RWPE2 (cell line): Measurements from ENCODE around the gene LRRC8C.
A peak's percentile ranks its signal among the peaks of the same experiment; 100 is the strongest.

ENCODE experiments used
- ATAC-seq: fragments of 200-7000 bp; cut with Tn5 transposase; 3 replicates; pipeline ENCODE4 v1.9.1; 2021; ENCODE audit warnings: low read depth
- DNase-seq: peaks from one replicate; pipeline ENCODE4 v3.0.0-alpha.2; 2020; ENCODE audit warnings: low spot score
- H3K27ac ChIP-seq: fragments of 450-650 bp; 2 replicates; pipeline ENCODE4 v1.5.1; 2017; ENCODE audit warnings: mild to moderate bottlenecking; ENCODE audit not compliant: poor library complexity, severe bottlenecking
- H3K27me3 ChIP-seq: fragments of 250-450 bp; sonication (Bioruptor Pico); 2 replicates; pipeline ENCODE4 v1.5.1; 2021; ENCODE audit warnings: mild to moderate bottlenecking, moderate library complexity; ENCODE audit not compliant: insufficient read depth, poor library complexity, severe bottlenecking
- H3K36me3 ChIP-seq: fragments of 250-450 bp; sonication (Bioruptor Pico); 2 replicates; pipeline ENCODE4 v1.5.1; 2020; ENCODE audit warnings: low read depth, mild to moderate bottlenecking, moderate library complexity
- H3K4me1 ChIP-seq: fragments of 250-450 bp; sonication (Bioruptor Pico); 2 replicates; pipeline ENCODE4 v1.5.1; 2021; ENCODE audit warnings: mild to moderate bottlenecking, moderate library complexity; ENCODE audit not compliant: insufficient read depth, poor library complexity, severe bottlenecking
- H3K4me3 ChIP-seq: fragments of 250-450 bp; sonication (Bioruptor Pico); 2 replicates; pipeline ENCODE4 v1.5.1; 2021; ENCODE audit warnings: mild to moderate bottlenecking, moderate library complexity; ENCODE audit not compliant: severe bottlenecking
- H3K9me3 ChIP-seq: fragments of 250-450 bp; sonication (Bioruptor Pico); 2 replicates; pipeline ENCODE4 v1.5.1; 2021; ENCODE audit warnings: mild to moderate bottlenecking, moderate library complexity; ENCODE audit not compliant: severe bottlenecking
- TF ChIP-seq, protein P1 (sequence below): fragments of 450-650 bp; IDR thresholded peaks from one replicate; pipeline ENCODE4 v1.5.1; 2017; ENCODE audit warnings: mild to moderate bottlenecking, moderate library complexity; ENCODE audit not compliant: poor library complexity, severe bottlenecking

Gene LRRC8C

DNA sequence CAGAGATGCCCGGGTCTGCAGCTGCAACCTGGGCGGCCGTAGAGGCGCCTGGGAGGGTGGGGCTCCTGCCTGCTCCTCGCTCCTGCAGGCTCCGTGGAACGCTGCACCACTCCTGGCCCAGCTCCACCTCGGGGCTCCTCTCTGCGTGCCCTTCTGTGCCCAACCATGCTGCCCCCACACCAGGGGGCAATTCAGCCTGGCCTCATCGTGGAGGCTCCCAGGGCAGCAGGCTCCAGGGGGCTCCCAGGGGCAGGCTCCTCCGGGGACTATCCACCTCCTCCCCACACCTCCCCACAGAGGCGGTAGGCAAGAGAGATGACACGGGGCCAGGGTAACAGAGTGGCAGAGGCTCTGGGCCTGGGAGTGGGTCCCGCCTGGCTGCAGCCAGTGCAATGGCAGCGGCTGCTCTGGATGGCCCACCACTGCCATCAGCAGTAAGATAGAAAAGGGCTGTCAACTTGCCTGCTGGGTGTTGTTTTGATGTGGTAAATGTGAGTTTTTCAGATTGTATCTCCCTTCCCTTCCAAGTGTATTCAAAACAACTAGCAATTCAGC, 22.4 kb upstream of the LRRC8C start:
- no peak overlapping the region for H3K4me3 ChIP-seq
- no peaks in the 10 kb centered on the region for H3K9me3 ChIP-seq
- no peak for ATAC-seq
- DNase-seq, result no peak
- TF ChIP-seq, protein P1, sequence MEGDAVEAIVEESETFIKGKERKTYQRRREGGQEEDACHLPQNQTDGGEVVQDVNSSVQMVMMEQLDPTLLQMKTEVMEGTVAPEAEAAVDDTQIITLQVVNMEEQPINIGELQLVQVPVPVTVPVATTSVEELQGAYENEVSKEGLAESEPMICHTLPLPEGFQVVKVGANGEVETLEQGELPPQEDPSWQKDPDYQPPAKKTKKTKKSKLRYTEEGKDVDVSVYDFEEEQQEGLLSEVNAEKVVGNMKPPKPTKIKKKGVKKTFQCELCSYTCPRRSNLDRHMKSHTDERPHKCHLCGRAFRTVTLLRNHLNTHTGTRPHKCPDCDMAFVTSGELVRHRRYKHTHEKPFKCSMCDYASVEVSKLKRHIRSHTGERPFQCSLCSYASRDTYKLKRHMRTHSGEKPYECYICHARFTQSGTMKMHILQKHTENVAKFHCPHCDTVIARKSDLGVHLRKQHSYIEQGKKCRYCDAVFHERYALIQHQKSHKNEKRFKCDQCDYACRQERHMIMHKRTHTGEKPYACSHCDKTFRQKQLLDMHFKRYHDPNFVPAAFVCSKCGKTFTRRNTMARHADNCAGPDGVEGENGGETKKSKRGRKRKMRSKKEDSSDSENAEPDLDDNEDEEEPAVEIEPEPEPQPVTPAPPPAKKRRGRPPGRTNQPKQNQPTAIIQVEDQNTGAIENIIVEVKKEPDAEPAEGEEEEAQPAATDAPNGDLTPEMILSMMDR, result no peak
- no peaks in the 10 kb centered on the region for H3K36me3 ChIP-seq
- no peak overlapping the region for H3K27ac ChIP-seq
- H3K27me3 ChIP-seq, result no peaks in the 10 kb centered on the region
- H3K4me1 ChIP-seq, result peaks cover 24% of the 10 kb centered on the region

GRCh38 chr1:89611721-89612120, 21.2 kb upstream of the LRRC8C start:
- Histone ChIP-seq H3K4me1 (peaks cover 23% of the 10 kb centered on the region), H3K27ac (no peak overlapping the region), H3K9me3 (no peaks in the 10 kb centered on the region), H3K4me3 (no peak overlapping the region), H3K36me3 (no peaks in the 10 kb centered on the region), H3K27me3 (no peaks in the 10 kb centered on the region)
- TF ChIP-seq, protein P1, result no peak
- DNase-seq, result no peak
- ATAC-seq, result no peak

DNA sequence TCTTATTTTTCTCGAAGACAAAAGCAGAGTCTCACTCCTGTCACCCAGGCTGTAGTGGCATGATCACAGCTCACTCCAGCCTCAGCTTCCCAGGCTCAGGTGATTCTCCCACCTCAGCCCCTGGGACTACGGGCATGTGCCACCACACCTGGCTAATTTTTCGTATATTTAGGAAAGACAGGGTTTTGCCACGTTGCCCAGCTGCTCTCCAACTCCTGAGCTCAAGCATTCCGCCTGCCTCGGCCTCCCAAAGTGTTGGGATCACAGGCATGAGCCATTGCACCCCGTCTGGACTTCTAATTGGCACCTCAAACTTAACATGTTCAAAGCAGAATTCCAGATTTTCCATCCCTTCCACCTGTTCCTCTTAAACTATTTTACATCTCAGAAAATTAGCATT, 19.0 kb upstream of the LRRC8C start:
- no peaks in the 10 kb centered on the region for H3K36me3 ChIP-seq

DNA sequence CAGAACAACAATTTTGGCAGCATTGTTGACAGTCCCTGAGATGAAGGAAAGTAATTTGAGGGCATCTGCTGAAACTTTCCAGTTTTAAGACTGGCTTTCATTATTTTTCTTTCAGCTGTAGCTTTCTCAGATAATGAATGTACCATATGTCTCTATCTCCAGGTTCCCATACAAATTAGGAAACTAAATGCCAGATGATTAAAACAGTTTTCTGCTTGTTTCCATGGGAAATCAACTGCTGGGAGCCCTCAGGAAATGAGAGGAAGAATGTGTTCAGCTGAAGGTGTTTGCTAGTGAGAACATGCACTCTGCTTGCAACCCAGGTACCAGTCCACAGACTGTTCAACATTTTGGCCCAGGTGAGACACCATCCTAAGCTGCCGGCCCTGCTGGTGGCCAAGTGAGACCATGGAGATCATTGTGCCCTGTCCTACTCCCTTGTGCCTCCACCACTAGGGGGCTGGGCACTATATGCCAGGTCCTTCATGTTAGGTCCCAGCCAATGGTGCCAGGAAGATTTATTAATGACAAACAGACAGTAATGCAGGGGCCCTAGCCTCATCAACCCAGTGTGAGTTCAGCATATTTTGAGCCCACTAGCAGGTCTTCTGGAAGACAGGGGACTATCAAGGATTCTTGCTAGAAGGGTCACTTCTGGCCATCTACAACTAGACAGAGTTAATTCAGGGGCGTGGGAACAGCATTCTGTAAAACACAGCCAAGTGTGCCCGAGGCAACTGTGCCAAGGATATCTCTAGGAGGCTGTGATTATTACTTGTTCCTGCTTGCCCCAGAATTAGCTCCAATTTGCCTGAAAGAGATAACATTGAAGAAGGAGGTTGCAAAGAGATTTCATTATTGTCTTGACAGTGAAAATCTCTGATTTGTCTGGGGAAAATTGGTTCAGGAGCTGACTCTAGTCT, 17.0 kb upstream of the LRRC8C start:
- Histone ChIP-seq H3K27ac (no peak overlapping the region), H3K4me1 (peaks cover 13% of the 10 kb centered on the region), H3K4me3 (no peak overlapping the region), H3K36me3 (no peaks in the 10 kb centered on the region), H3K9me3 (no peaks in the 10 kb centered on the region), H3K27me3 (no peaks in the 10 kb centered on the region)
- DNase-seq (no peak), ATAC-seq (peak; percentile 59)
- TF ChIP-seq, protein P1, result peak; percentile 29

More for the DNA sequence above, 19.0 kb upstream of the LRRC8C start:
- ATAC-seq, result no peak
- Histone ChIP-seq H3K4me3 (no peak overlapping the region), H3K9me3 (no peaks in the 10 kb centered on the region), H3K27me3 (no peaks in the 10 kb centered on the region), H3K27ac (no peak overlapping the region), H3K4me1 (peaks cover 17% of the 10 kb centered on the region)
- no peak for DNase-seq
- TF ChIP-seq, protein P1, result no peak
